Subcutaneous adipose tissue (tissue), 4 donors: ENCODE data around the gene NDUFAF3. TPM values are rescaled to one million over a fixed set of nuclear protein-coding genes. Genes with fewer than 3 reads are reported as not detected.

ENCODE experiments used
- total RNA-seq, 4 donors: library from RNA; depleted of rRNA; stranded (reverse); fragments of >200 nt; gene quantifications; one replicate each; pipeline ENCODE4 v1.1.0, GENCODE V29; 2016
- TF ChIP-seq, protein P1 (sequence below): fragments of 450-650 bp; IDR thresholded peaks from one replicate; pipeline ENCODE4 v1.5.1; 2016; ENCODE audit warnings: low read depth, mild to moderate bottlenecking, control low read depth, antibody characterized with exemption, moderate library complexity

Gene NDUFAF3
- total RNA-seq, 4 donors from 2014 or later: 95.4 to 179 (median 127) TPM

DNA sequence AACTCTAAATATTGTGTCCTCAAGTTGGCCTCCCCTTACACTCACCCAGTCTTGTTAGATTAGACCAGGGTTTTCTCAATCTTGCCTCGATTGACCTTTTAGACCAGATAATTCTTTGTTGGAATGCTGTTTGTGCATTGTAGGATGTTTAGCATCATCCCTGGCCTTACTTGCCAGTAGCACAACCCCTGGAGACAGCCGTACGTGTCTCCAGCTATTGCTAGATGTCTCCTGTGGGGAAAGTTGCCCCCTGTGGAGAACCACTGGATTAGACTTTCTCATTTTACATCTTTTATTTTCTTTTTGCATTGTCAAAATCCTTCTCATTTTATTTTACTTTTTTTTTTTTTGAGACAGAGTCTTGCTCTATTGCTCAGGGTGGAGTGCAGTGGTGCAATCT is 12.5 kb upstream of the NDUFAF3 start:
- TF ChIP-seq, protein P1, sequence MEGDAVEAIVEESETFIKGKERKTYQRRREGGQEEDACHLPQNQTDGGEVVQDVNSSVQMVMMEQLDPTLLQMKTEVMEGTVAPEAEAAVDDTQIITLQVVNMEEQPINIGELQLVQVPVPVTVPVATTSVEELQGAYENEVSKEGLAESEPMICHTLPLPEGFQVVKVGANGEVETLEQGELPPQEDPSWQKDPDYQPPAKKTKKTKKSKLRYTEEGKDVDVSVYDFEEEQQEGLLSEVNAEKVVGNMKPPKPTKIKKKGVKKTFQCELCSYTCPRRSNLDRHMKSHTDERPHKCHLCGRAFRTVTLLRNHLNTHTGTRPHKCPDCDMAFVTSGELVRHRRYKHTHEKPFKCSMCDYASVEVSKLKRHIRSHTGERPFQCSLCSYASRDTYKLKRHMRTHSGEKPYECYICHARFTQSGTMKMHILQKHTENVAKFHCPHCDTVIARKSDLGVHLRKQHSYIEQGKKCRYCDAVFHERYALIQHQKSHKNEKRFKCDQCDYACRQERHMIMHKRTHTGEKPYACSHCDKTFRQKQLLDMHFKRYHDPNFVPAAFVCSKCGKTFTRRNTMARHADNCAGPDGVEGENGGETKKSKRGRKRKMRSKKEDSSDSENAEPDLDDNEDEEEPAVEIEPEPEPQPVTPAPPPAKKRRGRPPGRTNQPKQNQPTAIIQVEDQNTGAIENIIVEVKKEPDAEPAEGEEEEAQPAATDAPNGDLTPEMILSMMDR: no peak

DNA sequence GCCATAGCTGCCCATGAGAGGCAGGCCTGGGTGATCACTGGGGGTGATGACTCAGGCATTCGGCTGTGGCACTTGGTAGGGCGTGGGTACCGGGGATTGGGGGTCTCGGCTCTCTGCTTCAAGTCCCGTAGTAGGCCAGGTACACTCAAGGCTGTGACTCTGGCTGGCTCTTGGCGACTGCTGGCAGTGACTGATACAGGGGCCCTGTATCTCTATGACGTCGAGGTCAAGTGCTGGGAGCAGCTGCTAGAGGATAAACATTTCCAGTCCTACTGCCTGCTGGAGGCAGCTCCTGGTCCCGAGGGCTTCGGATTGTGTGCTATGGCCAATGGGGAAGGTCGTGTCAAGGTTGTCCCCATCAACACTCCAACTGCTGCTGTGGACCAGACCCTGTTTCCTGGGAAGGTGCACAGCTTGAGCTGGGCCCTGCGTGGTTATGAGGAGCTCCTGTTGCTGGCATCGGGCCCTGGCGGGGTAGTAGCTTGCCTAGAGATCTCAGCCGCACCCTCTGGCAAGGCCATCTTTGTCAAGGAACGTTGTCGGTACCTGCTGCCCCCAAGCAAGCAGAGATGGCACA is 9.4 kb upstream of the NDUFAF3 start:
- TF ChIP-seq, protein P1: no peak

DNA sequence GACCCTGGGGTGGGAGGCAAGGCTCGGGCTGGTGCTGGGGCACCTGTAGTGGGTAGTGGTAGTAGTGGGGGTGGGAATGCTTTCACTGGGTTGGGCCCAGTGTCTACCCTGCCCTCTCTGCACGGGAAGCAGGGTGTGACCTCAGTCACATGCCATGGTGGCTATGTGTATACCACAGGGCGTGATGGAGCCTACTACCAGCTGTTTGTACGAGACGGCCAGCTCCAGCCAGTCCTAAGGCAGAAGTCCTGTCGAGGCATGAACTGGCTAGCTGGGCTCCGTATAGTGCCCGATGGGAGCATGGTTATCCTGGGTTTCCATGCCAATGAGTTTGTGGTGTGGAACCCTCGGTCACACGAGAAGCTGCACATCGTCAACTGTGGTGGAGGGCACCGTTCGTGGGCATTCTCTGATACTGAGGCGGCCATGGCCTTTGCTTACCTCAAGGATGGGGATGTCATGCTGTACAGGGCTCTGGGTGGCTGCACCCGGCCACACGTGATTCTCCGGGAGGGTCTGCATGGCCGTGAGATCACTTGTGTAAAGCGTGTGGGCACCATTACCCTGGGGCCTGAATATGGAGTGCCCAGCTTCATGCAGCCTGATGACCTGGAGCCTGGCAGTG is 8.7 kb upstream of the NDUFAF3 start:
- TF ChIP-seq, protein P1: no peak

DNA sequence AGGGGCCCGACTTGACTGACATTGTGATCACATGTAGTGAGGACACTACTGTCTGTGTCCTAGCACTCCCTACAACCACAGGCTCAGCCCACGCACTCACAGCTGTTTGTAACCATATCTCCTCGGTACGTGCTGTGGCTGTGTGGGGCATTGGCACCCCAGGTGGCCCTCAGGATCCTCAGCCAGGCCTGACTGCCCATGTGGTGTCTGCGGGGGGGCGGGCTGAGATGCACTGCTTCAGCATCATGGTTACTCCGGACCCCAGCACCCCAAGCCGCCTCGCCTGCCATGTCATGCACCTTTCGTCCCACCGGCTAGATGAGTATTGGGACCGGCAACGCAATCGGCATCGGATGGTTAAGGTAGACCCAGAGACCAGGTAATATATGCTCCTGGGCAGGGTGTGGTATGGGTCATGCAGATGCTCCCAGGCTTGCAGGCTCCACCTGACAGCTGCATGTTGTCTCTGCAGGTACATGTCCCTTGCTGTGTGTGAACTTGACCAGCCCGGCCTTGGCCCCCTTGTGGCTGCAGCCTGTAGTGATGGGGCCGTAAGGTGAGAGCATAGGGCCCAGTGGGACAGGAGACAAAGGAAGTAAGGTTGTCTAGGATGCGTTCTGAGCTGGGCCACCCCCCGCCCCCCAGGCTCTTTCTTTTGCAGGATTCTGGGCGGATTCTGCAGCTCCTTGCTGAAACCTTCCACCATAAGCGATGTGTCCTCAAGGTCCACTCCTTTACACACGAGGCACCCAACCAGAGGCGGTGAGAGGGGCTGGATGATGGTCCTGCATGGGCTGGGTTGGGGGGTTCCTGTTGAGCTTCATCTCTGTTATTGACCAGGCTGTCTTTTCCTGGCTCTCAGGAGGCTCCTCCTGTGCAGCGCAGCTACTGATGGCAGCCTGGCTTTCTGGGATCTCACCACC is 7.9 kb upstream of the NDUFAF3 start:
- TF ChIP-seq, protein P1: no peak

DNA sequence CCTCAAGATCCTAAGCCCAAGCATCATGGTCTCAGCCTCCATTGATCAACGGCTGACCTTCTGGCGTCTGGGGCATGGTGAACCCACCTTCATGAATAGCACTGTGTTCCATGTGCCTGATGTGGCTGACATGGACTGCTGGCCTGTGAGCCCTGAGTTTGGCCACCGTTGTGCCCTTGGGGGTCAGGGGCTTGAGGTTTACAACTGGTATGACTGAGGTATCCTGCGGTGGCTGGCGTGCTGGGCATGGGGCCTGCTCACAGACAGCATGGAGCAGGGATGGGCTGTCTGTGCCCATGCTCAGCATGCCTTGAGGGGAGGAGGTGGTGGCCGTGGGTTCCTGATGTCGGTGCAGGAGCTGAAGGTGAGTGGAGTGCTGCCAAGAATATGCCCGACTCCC is 6.8 kb upstream of the NDUFAF3 start:
- TF ChIP-seq, protein P1: no peak

DNA sequence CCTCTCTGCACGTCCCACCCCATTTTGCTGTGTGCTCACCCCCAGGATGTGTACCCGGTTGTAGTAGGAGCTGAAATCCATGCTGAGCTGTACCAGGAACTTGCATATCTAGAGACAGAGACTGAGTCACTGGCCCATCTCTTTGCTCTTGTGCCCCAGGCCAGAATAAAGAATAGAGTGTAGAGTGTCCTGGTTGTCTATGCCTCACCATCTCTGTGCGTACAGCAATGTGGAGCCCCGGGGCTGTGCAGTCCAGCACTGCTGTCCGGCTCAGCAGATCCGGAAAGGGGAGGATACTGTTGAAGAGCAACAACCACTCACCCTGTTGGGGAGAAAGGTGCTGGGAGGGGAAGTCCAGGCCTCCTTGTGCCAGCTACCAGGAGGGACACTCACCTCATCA is 6.2 kb upstream of the NDUFAF3 start:
- TF ChIP-seq, protein P1: no peak
